ENCODE data around the gene KLHL29. TPM values are rescaled to one million over a fixed set of nuclear protein-coding genes. Genes with fewer than 3 reads are reported as not detected.

KLHL29 gene
- total RNA-seq, 2 experiments from 2014 or later: 0.23 to 0.66 TPM

DNA sequence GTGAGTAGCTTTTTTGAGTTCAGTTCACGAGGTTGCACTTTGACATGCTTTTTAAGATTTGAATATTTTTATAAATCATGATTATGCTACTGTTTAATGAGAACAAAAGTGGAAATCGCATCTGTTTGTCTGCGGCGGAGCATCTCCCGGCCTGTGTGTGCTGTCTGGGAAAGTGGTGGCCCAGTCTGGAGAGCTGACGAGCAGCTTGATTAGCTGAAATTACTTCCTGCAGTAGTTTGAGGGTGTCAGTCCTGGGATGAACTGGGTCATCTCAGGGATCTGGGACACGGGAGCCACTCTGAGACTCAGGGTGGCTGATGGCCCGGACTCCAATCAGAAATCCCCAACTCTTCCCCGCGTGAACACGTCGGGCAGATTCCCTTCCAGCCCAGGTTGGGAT, 115.9 kb downstream of the KLHL29 start:
- CTCF ChIA-PET (ENCODE audit: unreplicated experiment): no interaction called here
- intact Hi-C loops (cut with micrococcal nuclease; ENCODE audit: unreplicated experiment): no loop called here
- Histone ChIP-seq H4K20me1 (ENCODE audit: insufficient read depth, low read length) (no peaks in the 10 kb centered on the region; the same call in 1 of the 2 replicates), H3K9me3 (ENCODE audit: low read length) (no peaks in the 10 kb centered on the region), H2AFZ (ENCODE audit: low read length) (no peak overlapping the region), H3K4me3 (ENCODE audit: low read depth, low read length, poor library complexity, severe bottlenecking) (no peak overlapping the region), H3K27ac (ENCODE audit: low read depth, low read length, poor library complexity, severe bottlenecking) (no peak overlapping the region), H3K79me2 (ENCODE audit: insufficient read depth, low read depth, low read length) (no peaks in the 10 kb centered on the region), H3K9me2 (ENCODE audit: insufficient read depth, low read length) (no peaks in the 10 kb centered on the region), H3K4me2 (ENCODE audit: low read length) (no peak overlapping the region), H3K36me3 (ENCODE audit: insufficient read depth, low read length) (no peaks in the 10 kb centered on the region), H3K4me1 (ENCODE audit: insufficient read depth, low read length, poor library complexity, severe bottlenecking) (no peaks in the 10 kb centered on the region)
- POLR2A ChIA-PET: no interaction called here
- TF ChIP-seq, protein P1, sequence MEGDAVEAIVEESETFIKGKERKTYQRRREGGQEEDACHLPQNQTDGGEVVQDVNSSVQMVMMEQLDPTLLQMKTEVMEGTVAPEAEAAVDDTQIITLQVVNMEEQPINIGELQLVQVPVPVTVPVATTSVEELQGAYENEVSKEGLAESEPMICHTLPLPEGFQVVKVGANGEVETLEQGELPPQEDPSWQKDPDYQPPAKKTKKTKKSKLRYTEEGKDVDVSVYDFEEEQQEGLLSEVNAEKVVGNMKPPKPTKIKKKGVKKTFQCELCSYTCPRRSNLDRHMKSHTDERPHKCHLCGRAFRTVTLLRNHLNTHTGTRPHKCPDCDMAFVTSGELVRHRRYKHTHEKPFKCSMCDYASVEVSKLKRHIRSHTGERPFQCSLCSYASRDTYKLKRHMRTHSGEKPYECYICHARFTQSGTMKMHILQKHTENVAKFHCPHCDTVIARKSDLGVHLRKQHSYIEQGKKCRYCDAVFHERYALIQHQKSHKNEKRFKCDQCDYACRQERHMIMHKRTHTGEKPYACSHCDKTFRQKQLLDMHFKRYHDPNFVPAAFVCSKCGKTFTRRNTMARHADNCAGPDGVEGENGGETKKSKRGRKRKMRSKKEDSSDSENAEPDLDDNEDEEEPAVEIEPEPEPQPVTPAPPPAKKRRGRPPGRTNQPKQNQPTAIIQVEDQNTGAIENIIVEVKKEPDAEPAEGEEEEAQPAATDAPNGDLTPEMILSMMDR (conservative IDR thresholded peaks at IDR 0.05; ENCODE audit: low read length): no peak
- no peak for TF ChIP-seq EZH2phosphoT487 (IDR thresholded peaks at IDR 0.05; ENCODE audit: borderline replicate concordance, low read depth, low read length)
- no TSS peak for BruUV-seq (replicated peaks)
- no peak for DNase-seq (ENCODE audit: low spot score)

DNA sequence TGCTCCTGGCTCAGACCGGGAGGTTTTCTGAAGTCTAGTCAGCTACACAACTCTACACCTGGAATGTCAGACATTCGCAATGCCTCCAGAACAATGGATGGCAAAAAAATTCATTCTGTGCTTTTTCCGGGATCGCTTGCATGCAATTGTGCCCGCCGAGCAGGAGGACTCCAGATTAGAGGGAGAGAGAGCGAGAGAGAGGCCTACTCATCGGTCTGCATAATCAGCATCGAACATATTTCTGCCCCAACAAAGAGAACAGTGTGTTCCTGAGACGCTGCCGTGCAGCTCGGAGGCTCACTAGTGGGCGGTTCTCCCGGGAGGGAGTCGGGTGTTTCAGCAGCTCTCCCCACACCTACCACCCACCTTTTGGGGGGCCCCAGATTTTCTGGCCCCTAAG, 117.1 kb downstream of the KLHL29 start:
- Histone ChIP-seq H3K79me2 (ENCODE audit: insufficient read depth, low read depth, low read length) (no peaks in the 10 kb centered on the region), H3K4me3 (ENCODE audit: low read depth, low read length, poor library complexity, severe bottlenecking) (no peak overlapping the region), H3K36me3 (ENCODE audit: insufficient read depth, low read length) (no peaks in the 10 kb centered on the region), H4K20me1 (ENCODE audit: insufficient read depth, low read length) (no peaks in the 10 kb centered on the region; the same call in 1 of the 2 replicates), H3K9me2 (ENCODE audit: insufficient read depth, low read length) (no peaks in the 10 kb centered on the region), H3K4me1 (ENCODE audit: insufficient read depth, low read length, poor library complexity, severe bottlenecking) (no peaks in the 10 kb centered on the region), H2AFZ (ENCODE audit: low read length) (no peak overlapping the region), H3K9me3 (ENCODE audit: low read length) (no peaks in the 10 kb centered on the region), H3K4me2 (ENCODE audit: low read length) (no peak overlapping the region), H3K27ac (ENCODE audit: low read depth, low read length, poor library complexity, severe bottlenecking) (no peak overlapping the region)
- POLR2A ChIA-PET: no interaction called here
- BruUV-seq (replicated peaks): no TSS peak
- CTCF ChIA-PET (ENCODE audit: unreplicated experiment): no interaction called here
- TF ChIP-seq, protein P1 (conservative IDR thresholded peaks at IDR 0.05; ENCODE audit: low read length): no peak
- TF ChIP-seq EZH2phosphoT487 (IDR thresholded peaks at IDR 0.05; ENCODE audit: borderline replicate concordance, low read depth, low read length): no peak
- no peak for DNase-seq (ENCODE audit: low spot score)
- intact Hi-C loops (cut with micrococcal nuclease; ENCODE audit: unreplicated experiment): no loop called here

DNA sequence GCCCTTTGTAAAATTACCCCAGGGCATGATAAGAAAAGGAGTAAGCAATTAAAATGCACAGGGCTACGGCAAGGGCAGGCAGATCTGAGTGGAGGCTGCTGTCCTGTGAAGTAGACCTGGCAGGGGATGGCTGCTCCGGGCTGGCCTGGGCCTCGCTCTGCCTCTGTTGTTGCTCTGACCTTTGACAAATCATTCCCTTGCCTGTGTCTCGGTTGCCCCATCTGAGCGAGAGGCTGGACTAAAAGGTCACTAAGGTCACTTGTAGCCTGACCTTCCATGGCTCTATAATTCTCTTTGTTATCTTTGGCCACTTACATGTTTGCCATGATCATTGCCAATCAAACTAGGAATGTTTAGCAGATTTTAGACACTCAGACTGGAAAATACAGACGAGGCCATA, 118.1 kb downstream of the KLHL29 start:
- H3K9me2 ChIP-seq (ENCODE audit: insufficient read depth, low read length): no peaks in the 10 kb centered on the region
- no peaks in the 10 kb centered on the region for H3K36me3 ChIP-seq (ENCODE audit: insufficient read depth, low read length)
- H3K4me2 ChIP-seq (ENCODE audit: low read length): no peak overlapping the region
- no peaks in the 10 kb centered on the region for H3K4me1 ChIP-seq (ENCODE audit: insufficient read depth, low read length, poor library complexity, severe bottlenecking)
- CTCF ChIA-PET (ENCODE audit: unreplicated experiment): no interaction called here
- H3K27ac ChIP-seq (ENCODE audit: low read depth, low read length, poor library complexity, severe bottlenecking): no peak overlapping the region
- no TSS peak for BruUV-seq (replicated peaks)
- H3K4me3 ChIP-seq (ENCODE audit: low read depth, low read length, poor library complexity, severe bottlenecking): no peak overlapping the region
- no peaks in the 10 kb centered on the region for H3K79me2 ChIP-seq (ENCODE audit: insufficient read depth, low read depth, low read length)
- H2AFZ ChIP-seq (ENCODE audit: low read length): no peak overlapping the region
- intact Hi-C loops (cut with micrococcal nuclease; ENCODE audit: unreplicated experiment): no loop called here
- H4K20me1 ChIP-seq (ENCODE audit: insufficient read depth, low read length): no peaks in the 10 kb centered on the region; the same call in 1 of the 2 replicates
- POLR2A ChIA-PET: no interaction called here
- TF ChIP-seq, protein P1 (conservative IDR thresholded peaks at IDR 0.05; ENCODE audit: low read length): no peak
- no peak for TF ChIP-seq EZH2phosphoT487 (IDR thresholded peaks at IDR 0.05; ENCODE audit: borderline replicate concordance, low read depth, low read length)
- no peak for DNase-seq (ENCODE audit: low spot score)
- H3K9me3 ChIP-seq (ENCODE audit: low read length): no peaks in the 10 kb centered on the region

Measured in OCI-LY7 (cell line).